K562 (cell line): ENCODE data around the gene TACSTD2. TPM values are rescaled to one million over a fixed set of nuclear protein-coding genes. Genes with fewer than 3 reads are reported as not detected.

ENCODE experiments used
- ATAC-seq: fragments of 200-7000 bp; cut with Tn5 transposase; 3 replicates; pipeline ENCODE4 v1.9.1; 2020; ENCODE audit warnings: moderate library complexity
- BruUV-seq: library from RNA; stranded (reverse); fragments of 400-500 nt; replicated peaks from 2 replicates; lab custom pipeline; 2021; lab: Mats Ljungman, UMichigan
- CTCF ChIA-PET: fragments of 300-600 bp; formaldehyde crosslinking; extraction: SDS; loops from one replicate; lab custom pipeline; 2021; ENCODE audit warnings: low intra/inter-chr PET ratio; lab: Yijun Ruan, JAX
- POLR2A ChIA-PET: fragments of 300-600, 350-650 bp; sonication (Branson Sonifier 250); formaldehyde crosslinking; extraction: SDS; loops from one replicate; lab custom pipeline; 2021; ENCODE audit warnings: antibody characterized with exemption, inconsistent platforms; lab: Yijun Ruan, JAX
- DNase-seq, 4 experiments: peaks; one replicate each; pipeline versions ENCODE4 v3.0.0 to v3.0.0-alpha.2; 2011 to 2018; ENCODE audit warnings: low spot score in 3 of 4, mixed read lengths in 3 of 4; ENCODE audit errors: extremely low read depth in 1 of 4
- FAIRE-seq: peaks from 2 replicates; lab custom pipeline; 2011; peaks lifted over from hg19 to GRCh38; lab: Jason Lieb, UNC
- H2AFZ ChIP-seq: 2 replicates; pipeline ENCODE4 v1.6.0; 2011; ENCODE audit warnings: low read depth, low read length, control low read depth, inconsistent platforms
- H3K27ac ChIP-seq: fragments of 200-600 bp; 3 replicates; pipeline ENCODE4 v1.8.0; 2011; ENCODE audit warnings: low read depth, mild to moderate bottlenecking, control low read depth, inconsistent platforms, low read length, moderate library complexity, mixed read lengths; ENCODE audit errors: extremely low read depth
- H3K27me3 ChIP-seq, 2 experiments: fragments of 300-600 bp in 1 of 2; 2 replicates in 1 of 2; 3 replicates in 1 of 2; pipeline versions ENCODE4 v1.6.0 to v1.8.0; 2011; ENCODE audit warnings: inconsistent platforms in 2 of 2, low read length in 2 of 2, mild to moderate bottlenecking in 1 of 2, mixed read lengths in 1 of 2, moderate library complexity in 1 of 2; ENCODE audit not compliant: control insufficient read depth in 2 of 2, insufficient read depth in 2 of 2
- H3K36me3 ChIP-seq: fragments of 300-600 bp; 3 replicates; pipeline ENCODE4 v1.8.0; 2011; ENCODE audit warnings: mild to moderate bottlenecking, low read length, inconsistent platforms; ENCODE audit not compliant: control insufficient read depth, insufficient read depth
- H3K4me1 ChIP-seq, 2 experiments: fragments of 200-600 bp in 1 of 2; replicated peaks in 1 of 2; 2 replicates in 1 of 2; 3 replicates in 1 of 2; pipeline versions ENCODE4 v1.5.1 to v1.8.0; 2011; ENCODE audit warnings: inconsistent platforms in 2 of 2, low read length in 2 of 2, mild to moderate bottlenecking in 1 of 2, mixed read lengths in 1 of 2, moderate library complexity in 1 of 2; ENCODE audit not compliant: control insufficient read depth in 2 of 2, insufficient read depth in 2 of 2
- H3K4me2 ChIP-seq: 2 replicates; pipeline ENCODE4 v1.6.1; 2011; ENCODE audit warnings: low read length, control low read depth, inconsistent platforms, mixed read lengths; ENCODE audit not compliant: insufficient read depth
- H3K4me3 ChIP-seq: fragments of 200-600 bp; sonication (generic), shearing (Covaris generic); 2 replicates; pipeline ENCODE4 v1.5.1; 2016; ENCODE audit warnings: control low read depth, inconsistent platforms
- H3K79me2 ChIP-seq: fragments of 200-600 bp; 3 replicates; pipeline ENCODE4 v1.8.0; 2011; ENCODE audit warnings: low read length, inconsistent platforms; ENCODE audit not compliant: control insufficient read depth, insufficient read depth
- H3K9ac ChIP-seq, 2 experiments: 2 replicates each; pipeline versions ENCODE4 v1.6.0 to v1.6.1; 2011; ENCODE audit warnings: low read depth in 2 of 2, low read length in 2 of 2, control low read depth in 1 of 2, inconsistent platforms in 1 of 2, mild to moderate bottlenecking in 1 of 2, mixed read lengths in 1 of 2; ENCODE audit not compliant: insufficient read depth in 1 of 2
- H3K9me1 ChIP-seq: one replicate; pipeline ENCODE4 v1.6.0; 2011; ENCODE audit warnings: inconsistent platforms, mild to moderate bottlenecking, low read length, moderate library complexity; ENCODE audit not compliant: control insufficient read depth, insufficient read depth
- H3K9me3 ChIP-seq: replicated peaks from 2 replicates; pipeline ENCODE4 v1.5.1; 2011; ENCODE audit warnings: low read depth, low read length, inconsistent platforms; ENCODE audit not compliant: control insufficient read depth, insufficient read depth
- H4K20me1 ChIP-seq: replicated peaks from 2 replicates; pipeline ENCODE4 v1.6.1; 2011; ENCODE audit warnings: low read length, inconsistent platforms, mixed read lengths; ENCODE audit not compliant: control insufficient read depth, insufficient read depth
- CEBPB ChIP-seq: fragments of 450-650 bp; IDR thresholded peaks from 2 replicates; pipeline ENCODE4 v1.6.1; 2016; ENCODE audit warnings: missing genetic modification characterization, missing compliant biosample characterization
- CXXC5 ChIP-seq: fragments of 250-450 bp; sonication (Bioruptor Pico); IDR thresholded peaks from 2 replicates; pipeline ENCODE4 v1.8.0; 2022; ENCODE audit warnings: inconsistent platforms, mild to moderate bottlenecking, moderate library complexity
- FOS ChIP-seq: IDR thresholded peaks from 3 replicates; pipeline ENCODE4 v1.6.1; 2011; ENCODE audit not compliant: insufficient read length; ENCODE audit errors: extremely low read depth
- HDGF ChIP-seq: fragments of 450-650 bp; IDR thresholded peaks from 2 replicates; pipeline ENCODE4 v1.6.1; 2016
- HNRNPL ChIP-seq: fragments of 200-400 bp; formaldehyde crosslinking; IDR thresholded peaks from 2 replicates; pipeline ENCODE4 v1.6.1; 2017; ENCODE audit warnings: low read depth, mild to moderate bottlenecking, low read length
- JUN ChIP-seq, 2 experiments: sonication (generic) in 1 of 2; formaldehyde crosslinking in 1 of 2; IDR thresholded peaks; 2 replicates each; pipeline versions ENCODE4 v1.6.1 to v1.8.0; 2012 to 2022; ENCODE audit warnings: borderline replicate concordance in 2 of 2, mild to moderate bottlenecking in 2 of 2, improper control_type of control experiment in 1 of 2, low read depth in 1 of 2, low read length in 1 of 2, missing genetic modification reagents in 1 of 2
- LEF1 ChIP-seq: fragments of 450-650 bp; IDR thresholded peaks from 2 replicates; pipeline ENCODE4 v1.6.1; 2016; ENCODE audit warnings: mild to moderate bottlenecking
- SNRNP70 ChIP-seq: fragments of 200-400 bp; formaldehyde crosslinking; optimal IDR thresholded peaks from 2 replicates; pipeline ENCODE3; 2017; ENCODE audit warnings: low read depth, low read length
- SRF ChIP-seq, 2 experiments: fragments of 250-450, 450-650 bp in 1 of 2; sonication (Bioruptor Pico) in 1 of 2; sonication (generic) in 1 of 2; formaldehyde crosslinking; IDR thresholded peaks; 2 replicates each; pipeline versions ENCODE4 v1.5.0 to v1.5.1; 2020 to 2022; ENCODE audit warnings: mild to moderate bottlenecking in 1 of 2, missing genetic modification reagents in 1 of 2
- ZNF217 ChIP-seq: sonication (generic); formaldehyde crosslinking; IDR thresholded peaks from 2 replicates; pipeline ENCODE4 v1.8.0; 2022; ENCODE audit warnings: mild to moderate bottlenecking, missing genetic modification reagents
- WGBS: fragments of 100-300 bp; shearing (Covaris generic); methylation state at CpG from one replicate; pipeline ENCODE4 v1.1.6; 2016; ENCODE audit warnings: low coverage, mixed read lengths; ENCODE audit not compliant: insufficient coverage; ENCODE audit errors: missing lambda C conversion rate; 5-methylcytosine and 5-hydroxymethylcytosine counted together
- in situ Hi-C: fragments of 300-500 bp; cut with MboI; formaldehyde crosslinking; loops from 4 replicates; pipeline ENCODE4 v1.15.0; 2018; ENCODE audit warnings: inconsistent platforms, mixed read lengths
- intact Hi-C: fragments of 100-400 bp; cut with micrococcal nuclease; formaldehyde crosslinking; loops from 2 replicates; pipeline ENCODE4 v1.14.2; 2022
- polyA plus RNA-seq, 8 experiments: library from polyadenylated mRNA; depleted of rRNA in 4 of 8; stranded (reverse) in 5 of 8; unstranded in 3 of 8; fragments of >200 nt; fragmentation: Nextera tagmentation in 2 of 8; fragmentation: Illumina TruSeq in 1 of 8; extraction: Ambion mirVana in 2 of 8; extraction: Trizol in 1 of 8; gene quantifications; 2 replicates each; pipeline versions ENCODE4 v1.2.1 to v1.2.3, GENCODE V29; 2011 to 2014; ENCODE audit warnings: inconsistent platforms in 1 of 8, missing spikeins in 1 of 8
- total RNA-seq, 7 experiments: library from RNA; depleted of rRNA in 6 of 7; stranded (reverse); fragments of >200 nt in 6 of 7; fragmentation: Illumina TruSeq in 2 of 7; extraction: Trizol in 2 of 7; gene quantifications; 2 replicates each; pipeline versions ENCODE4 v1.2.1 to v1.2.3, GENCODE V29; 2011 to 2021; ENCODE audit warnings: low replicate concordance in 1 of 7
- TF ChIP-seq, protein P1 (sequence below), 2 experiments: fragments of 450-650 bp; formaldehyde crosslinking in 1 of 2; IDR thresholded peaks; 2 replicates each; pipeline versions ENCODE4 v1.4.0 to v1.6.1; 2014 to 2020; ENCODE audit warnings: mild to moderate bottlenecking in 2 of 2, borderline replicate concordance in 1 of 2, low read depth in 1 of 2
- TF ChIP-seq, protein P2 (sequence below): fragments of 450-650 bp; IDR thresholded peaks from 2 replicates; pipeline ENCODE4 v1.7.1; 2018; ENCODE audit warnings: mild to moderate bottlenecking, low read depth; ENCODE audit not compliant: partially characterized antibody

Gene TACSTD2
- total and polyA plus RNA-seq, 9 of the 15 experiments (the other 6 are each of a cell fraction or from before 2014, with no cell fraction given) = 0.04 to 0.31 TPM; not detected in 7

DNA sequence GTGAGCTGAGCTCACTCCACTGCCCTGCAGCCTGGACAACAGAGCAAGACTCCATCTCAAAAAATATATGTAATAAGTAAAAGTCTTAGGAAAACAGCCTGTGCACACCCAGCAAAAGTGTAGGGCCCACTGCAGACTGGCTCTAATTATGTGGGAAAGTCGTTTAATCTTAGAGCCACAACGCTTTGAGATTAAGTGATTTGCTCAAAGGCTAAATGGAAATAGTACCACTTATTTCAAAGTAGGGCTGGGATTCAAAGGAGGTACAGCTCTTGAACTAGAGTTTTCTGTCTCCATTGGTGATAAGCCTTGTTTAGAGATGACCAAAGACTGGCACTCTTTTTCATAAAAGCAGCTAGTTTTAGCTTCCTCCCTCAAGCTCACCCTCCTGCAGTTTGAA lies 2.2 kb downstream of the TACSTD2 start:
- no peak overlapping the region for H2AFZ ChIP-seq
- H3K4me2 ChIP-seq = no peak overlapping the region
- no peak overlapping the region for H3K9ac ChIP-seq
- DNase-seq (no peak), FAIRE-seq (no peak), ATAC-seq (no peak)
- no TSS peak for BruUV-seq
- peaks cover 6 to 8% of the 10 kb centered on the region in 2 experiments; a peak in 2 of 5 replicates for H3K27me3 ChIP-seq
- POLR2A ChIA-PET = interaction anchor here (1.3 kb wide), 2 partner anchors 9 to 13 kb away, joined by 3 read pairs; no protein-coding TSS in a partner anchor
- intact Hi-C loops = no loop called here
- no peak overlapping the region for H3K4me3 ChIP-seq
- 3% methylated on average over 2 of the region's 2 CpGs for WGBS
- H3K79me2 ChIP-seq = no peaks in the 10 kb centered on the region
- no peaks in the 10 kb centered on the region for H3K9me1 ChIP-seq
- no peaks in the 10 kb centered on the region for H3K9me3 ChIP-seq
- in situ Hi-C loops = no loop called here
- CTCF ChIA-PET = no interaction called here
- H4K20me1 ChIP-seq = no peaks in the 10 kb centered on the region
- H3K36me3 ChIP-seq = no peaks in the 10 kb centered on the region
- H3K4me1 ChIP-seq = peaks cover 0 to 11% of the 10 kb centered on the region in 2 experiments; a peak in 1 of 5 replicates
- no peak overlapping the region for H3K27ac ChIP-seq
- TF ChIP-seq CEBPB = no peak
- TF ChIP-seq JUN (IDR thresholded peaks at IDR 0.05; ENCODE audit: borderline replicate concordance, low read depth, low read length) = no peak
- TF ChIP-seq JUN (CRISPR knock-in tag; IDR thresholded peaks at IDR 0.05; ENCODE audit: borderline replicate concordance) = no peak
- TF ChIP-seq ZNF217 (CRISPR knock-in tag) = no peak
- no peak for TF ChIP-seq SNRNP70
- TF ChIP-seq SRF (CRISPR knock-in tag; IDR thresholded peaks at IDR 0.05) = no peak
- no peak for TF ChIP-seq HDGF
- no peak for TF ChIP-seq LEF1
- TF ChIP-seq, protein P1, sequence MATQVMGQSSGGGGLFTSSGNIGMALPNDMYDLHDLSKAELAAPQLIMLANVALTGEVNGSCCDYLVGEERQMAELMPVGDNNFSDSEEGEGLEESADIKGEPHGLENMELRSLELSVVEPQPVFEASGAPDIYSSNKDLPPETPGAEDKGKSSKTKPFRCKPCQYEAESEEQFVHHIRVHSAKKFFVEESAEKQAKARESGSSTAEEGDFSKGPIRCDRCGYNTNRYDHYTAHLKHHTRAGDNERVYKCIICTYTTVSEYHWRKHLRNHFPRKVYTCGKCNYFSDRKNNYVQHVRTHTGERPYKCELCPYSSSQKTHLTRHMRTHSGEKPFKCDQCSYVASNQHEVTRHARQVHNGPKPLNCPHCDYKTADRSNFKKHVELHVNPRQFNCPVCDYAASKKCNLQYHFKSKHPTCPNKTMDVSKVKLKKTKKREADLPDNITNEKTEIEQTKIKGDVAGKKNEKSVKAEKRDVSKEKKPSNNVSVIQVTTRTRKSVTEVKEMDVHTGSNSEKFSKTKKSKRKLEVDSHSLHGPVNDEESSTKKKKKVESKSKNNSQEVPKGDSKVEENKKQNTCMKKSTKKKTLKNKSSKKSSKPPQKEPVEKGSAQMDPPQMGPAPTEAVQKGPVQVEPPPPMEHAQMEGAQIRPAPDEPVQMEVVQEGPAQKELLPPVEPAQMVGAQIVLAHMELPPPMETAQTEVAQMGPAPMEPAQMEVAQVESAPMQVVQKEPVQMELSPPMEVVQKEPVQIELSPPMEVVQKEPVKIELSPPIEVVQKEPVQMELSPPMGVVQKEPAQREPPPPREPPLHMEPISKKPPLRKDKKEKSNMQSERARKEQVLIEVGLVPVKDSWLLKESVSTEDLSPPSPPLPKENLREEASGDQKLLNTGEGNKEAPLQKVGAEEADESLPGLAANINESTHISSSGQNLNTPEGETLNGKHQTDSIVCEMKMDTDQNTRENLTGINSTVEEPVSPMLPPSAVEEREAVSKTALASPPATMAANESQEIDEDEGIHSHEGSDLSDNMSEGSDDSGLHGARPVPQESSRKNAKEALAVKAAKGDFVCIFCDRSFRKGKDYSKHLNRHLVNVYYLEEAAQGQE (IDR thresholded peaks at IDR 0.05; ENCODE audit: borderline replicate concordance) = no peak
- TF ChIP-seq, protein P1 (CRISPR knock-in tag; IDR thresholded peaks at IDR 0.05; ENCODE audit: low read depth) = no peak
- TF ChIP-seq CXXC5 (CRISPR knock-in tag) = no peak
- no peak for TF ChIP-seq HNRNPL
- no peak for TF ChIP-seq FOS
- TF ChIP-seq, protein P2, sequence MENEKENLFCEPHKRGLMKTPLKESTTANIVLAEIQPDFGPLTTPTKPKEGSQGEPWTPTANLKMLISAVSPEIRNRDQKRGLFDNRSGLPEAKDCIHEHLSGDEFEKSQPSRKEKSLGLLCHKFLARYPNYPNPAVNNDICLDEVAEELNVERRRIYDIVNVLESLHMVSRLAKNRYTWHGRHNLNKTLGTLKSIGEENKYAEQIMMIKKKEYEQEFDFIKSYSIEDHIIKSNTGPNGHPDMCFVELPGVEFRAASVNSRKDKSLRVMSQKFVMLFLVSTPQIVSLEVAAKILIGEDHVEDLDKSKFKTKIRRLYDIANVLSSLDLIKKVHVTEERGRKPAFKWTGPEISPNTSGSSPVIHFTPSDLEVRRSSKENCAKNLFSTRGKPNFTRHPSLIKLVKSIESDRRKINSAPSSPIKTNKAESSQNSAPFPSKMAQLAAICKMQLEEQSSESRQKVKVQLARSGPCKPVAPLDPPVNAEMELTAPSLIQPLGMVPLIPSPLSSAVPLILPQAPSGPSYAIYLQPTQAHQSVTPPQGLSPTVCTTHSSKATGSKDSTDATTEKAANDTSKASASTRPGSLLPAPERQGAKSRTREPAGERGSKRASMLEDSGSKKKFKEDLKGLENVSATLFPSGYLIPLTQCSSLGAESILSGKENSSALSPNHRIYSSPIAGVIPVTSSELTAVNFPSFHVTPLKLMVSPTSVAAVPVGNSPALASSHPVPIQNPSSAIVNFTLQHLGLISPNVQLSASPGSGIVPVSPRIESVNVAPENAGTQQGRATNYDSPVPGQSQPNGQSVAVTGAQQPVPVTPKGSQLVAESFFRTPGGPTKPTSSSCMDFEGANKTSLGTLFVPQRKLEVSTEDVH = no peak
